NCI-H2081 (cell line): ENCODE data around the gene OR2W1.

Experiments
- DNase-seq, 2 experiments: peaks; one replicate each; lab custom pipeline; 2025; lab: John Stamatoyannopoulos, UW

Gene OR2W1

GRCh38 chr6:28996844-28997510 lies 48.0 kb downstream of the OR2W1 start:
- no peak for DNase-seq

- no peak for DNase-seq
Measured at GRCh38 chr6:28995093-28995650, 49.8 kb downstream of the OR2W1 start.
